HL-60 (cell line): ENCODE measurements around the gene AKAP12.

Experiments used
- DNase-seq, 2 experiments: peaks; one replicate each; pipeline ENCODE4 v3.0.0-alpha.2; 2010 to 2020; ENCODE audit warnings: low read depth in 1 of 2, low spot score in 1 of 2
- H3K27ac ChIP-seq: fragments of 250-450 bp; sonication (Bioruptor Pico); replicated peaks from 2 replicates; pipeline ENCODE4 v1.5.1; 2020; ENCODE audit warnings: mild to moderate bottlenecking, moderate library complexity
- H3K27me3 ChIP-seq: fragments of 250-450 bp; sonication (Bioruptor Pico); 2 replicates; pipeline ENCODE4 v1.5.1; 2021; ENCODE audit warnings: mild to moderate bottlenecking, moderate library complexity; ENCODE audit not compliant: insufficient read depth, poor library complexity, severe bottlenecking
- H3K4me3 ChIP-seq: replicated peaks from 2 replicates; pipeline ENCODE4 v1.5.1; 2011; ENCODE audit warnings: mild to moderate bottlenecking, control low read depth, low read length; ENCODE audit not compliant: insufficient read depth
- GABPA ChIP-seq: IDR thresholded peaks from 2 replicates; pipeline ENCODE4 v1.6.1; 2012; ENCODE audit warnings: low read depth
- POLR2AphosphoS5 ChIP-seq: IDR thresholded peaks from 2 replicates; pipeline ENCODE4 v1.6.1; 2012; ENCODE audit warnings: low read depth
- SPI1 ChIP-seq: IDR thresholded peaks from 2 replicates; pipeline ENCODE4 v1.6.1; 2012; ENCODE audit warnings: low read depth, mild to moderate bottlenecking, borderline replicate concordance
- TF ChIP-seq, protein P1 (sequence below): IDR thresholded peaks from one replicate; pipeline ENCODE4 v1.5.1; 2011; ENCODE audit warnings: low read length, control low read depth, inconsistent platforms; ENCODE audit not compliant: insufficient read depth
- TF ChIP-seq, protein P2 (sequence below): IDR thresholded peaks from 2 replicates; pipeline ENCODE4 v1.6.1; 2012; ENCODE audit warnings: low read depth; ENCODE audit not compliant: insufficient replicate concordance

Gene AKAP12

DNA sequence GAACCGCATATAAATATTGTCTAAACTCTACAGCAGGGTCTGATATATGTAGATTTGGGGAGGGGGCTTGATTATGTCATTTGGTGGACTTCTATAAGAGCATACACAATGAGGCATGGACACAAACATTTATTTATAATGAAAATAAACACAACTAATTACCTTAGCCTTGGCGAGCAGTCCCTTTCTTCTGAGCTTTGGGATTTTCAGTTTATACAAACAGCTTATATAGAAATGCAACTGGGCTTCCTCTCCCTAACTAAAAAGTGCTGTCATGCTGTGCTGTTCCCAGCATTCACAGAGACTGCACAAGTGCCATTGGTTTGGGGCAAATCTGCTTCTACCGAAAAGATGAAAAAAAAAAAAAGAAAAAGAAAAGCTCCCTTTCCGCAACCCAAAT, 69.9 kb downstream of the AKAP12 start:
- TF ChIP-seq, protein P1, sequence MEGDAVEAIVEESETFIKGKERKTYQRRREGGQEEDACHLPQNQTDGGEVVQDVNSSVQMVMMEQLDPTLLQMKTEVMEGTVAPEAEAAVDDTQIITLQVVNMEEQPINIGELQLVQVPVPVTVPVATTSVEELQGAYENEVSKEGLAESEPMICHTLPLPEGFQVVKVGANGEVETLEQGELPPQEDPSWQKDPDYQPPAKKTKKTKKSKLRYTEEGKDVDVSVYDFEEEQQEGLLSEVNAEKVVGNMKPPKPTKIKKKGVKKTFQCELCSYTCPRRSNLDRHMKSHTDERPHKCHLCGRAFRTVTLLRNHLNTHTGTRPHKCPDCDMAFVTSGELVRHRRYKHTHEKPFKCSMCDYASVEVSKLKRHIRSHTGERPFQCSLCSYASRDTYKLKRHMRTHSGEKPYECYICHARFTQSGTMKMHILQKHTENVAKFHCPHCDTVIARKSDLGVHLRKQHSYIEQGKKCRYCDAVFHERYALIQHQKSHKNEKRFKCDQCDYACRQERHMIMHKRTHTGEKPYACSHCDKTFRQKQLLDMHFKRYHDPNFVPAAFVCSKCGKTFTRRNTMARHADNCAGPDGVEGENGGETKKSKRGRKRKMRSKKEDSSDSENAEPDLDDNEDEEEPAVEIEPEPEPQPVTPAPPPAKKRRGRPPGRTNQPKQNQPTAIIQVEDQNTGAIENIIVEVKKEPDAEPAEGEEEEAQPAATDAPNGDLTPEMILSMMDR, result no peak
- TF ChIP-seq POLR2AphosphoS5, result no peak
- no peak for TF ChIP-seq SPI1
- TF ChIP-seq, protein P2, sequence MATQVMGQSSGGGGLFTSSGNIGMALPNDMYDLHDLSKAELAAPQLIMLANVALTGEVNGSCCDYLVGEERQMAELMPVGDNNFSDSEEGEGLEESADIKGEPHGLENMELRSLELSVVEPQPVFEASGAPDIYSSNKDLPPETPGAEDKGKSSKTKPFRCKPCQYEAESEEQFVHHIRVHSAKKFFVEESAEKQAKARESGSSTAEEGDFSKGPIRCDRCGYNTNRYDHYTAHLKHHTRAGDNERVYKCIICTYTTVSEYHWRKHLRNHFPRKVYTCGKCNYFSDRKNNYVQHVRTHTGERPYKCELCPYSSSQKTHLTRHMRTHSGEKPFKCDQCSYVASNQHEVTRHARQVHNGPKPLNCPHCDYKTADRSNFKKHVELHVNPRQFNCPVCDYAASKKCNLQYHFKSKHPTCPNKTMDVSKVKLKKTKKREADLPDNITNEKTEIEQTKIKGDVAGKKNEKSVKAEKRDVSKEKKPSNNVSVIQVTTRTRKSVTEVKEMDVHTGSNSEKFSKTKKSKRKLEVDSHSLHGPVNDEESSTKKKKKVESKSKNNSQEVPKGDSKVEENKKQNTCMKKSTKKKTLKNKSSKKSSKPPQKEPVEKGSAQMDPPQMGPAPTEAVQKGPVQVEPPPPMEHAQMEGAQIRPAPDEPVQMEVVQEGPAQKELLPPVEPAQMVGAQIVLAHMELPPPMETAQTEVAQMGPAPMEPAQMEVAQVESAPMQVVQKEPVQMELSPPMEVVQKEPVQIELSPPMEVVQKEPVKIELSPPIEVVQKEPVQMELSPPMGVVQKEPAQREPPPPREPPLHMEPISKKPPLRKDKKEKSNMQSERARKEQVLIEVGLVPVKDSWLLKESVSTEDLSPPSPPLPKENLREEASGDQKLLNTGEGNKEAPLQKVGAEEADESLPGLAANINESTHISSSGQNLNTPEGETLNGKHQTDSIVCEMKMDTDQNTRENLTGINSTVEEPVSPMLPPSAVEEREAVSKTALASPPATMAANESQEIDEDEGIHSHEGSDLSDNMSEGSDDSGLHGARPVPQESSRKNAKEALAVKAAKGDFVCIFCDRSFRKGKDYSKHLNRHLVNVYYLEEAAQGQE, result no peak
- no peak for TF ChIP-seq GABPA
- Histone ChIP-seq H3K27me3 (no peaks in the 10 kb centered on the region), H3K4me3 (no peak overlapping the region), H3K27ac (no peak overlapping the region)
- no peak for DNase-seq

- Histone ChIP-seq H3K27ac (no peak overlapping the region), H3K27me3 (no peaks in the 10 kb centered on the region), H3K4me3 (no peak overlapping the region)
- no peak for DNase-seq
- TF ChIP-seq, protein P2, result no peak
- TF ChIP-seq SPI1 (no peak), GABPA (no peak), POLR2AphosphoS5 (no peak)
- TF ChIP-seq, protein P1, result no peak
These were observed 70.5 kb downstream of the AKAP12 start for GRCh38 chr6:151310279-151310678.

- Histone ChIP-seq H3K27me3 (no peaks in the 10 kb centered on the region), H3K27ac (no peak overlapping the region), H3K4me3 (no peak overlapping the region)
- no peak for DNase-seq
- TF ChIP-seq SPI1 (no peak), POLR2AphosphoS5 (no peak), GABPA (no peak)
- TF ChIP-seq, protein P1, result no peak
- TF ChIP-seq, protein P2, result no peak
These were observed 71.3 kb downstream of the AKAP12 start for GRCh38 chr6:151310852-151311767.
